GM19328 (cell line): Measurements from ENCODE around the gene BBS10.
"Not testable (repeated sequence)": the region's sequence is repeated elsewhere in the genome, so short reads cannot be mapped to it uniquely, and the experiment has no call there.

ENCODE experiments used
- ATAC-seq: cut with Tn5 transposase; IDR thresholded peaks from one replicate; pipeline ENCODE4 v1.9.1; 2021; ENCODE audit warnings: mild to moderate bottlenecking, moderate library complexity; ENCODE audit not compliant: unreplicated experiment

BBS10 gene

GRCh38 chr12:76348079-76348901 is at the start of gene BBS10:
BBS10 (minus strand) TSS chr12:76348415; CDS start chr12:76348358, 57 bp downstream.
- peak; percentile 97 for ATAC-seq

GRCh38 chr12:76391461-76391860 is 43.2 kb upstream of the BBS10 start:
- ATAC-seq, result no peak

GRCh38 chr12:76387614-76388013 is 39.4 kb upstream of the BBS10 start:
- ATAC-seq, result no peak

- ATAC-seq, result no peak
Measured at GRCh38 chr12:76384560-76384959, 36.3 kb upstream of the BBS10 start.

- no peak for ATAC-seq
Measured at GRCh38 chr12:76383988-76384387, 35.8 kb upstream of the BBS10 start.

- no peak for ATAC-seq
Measured at GRCh38 chr12:76379261-76379660, 31.0 kb upstream of the BBS10 start.

- ATAC-seq, result not testable (repeated sequence)
Measured at GRCh38 chr12:76376876-76377275, 28.7 kb upstream of the BBS10 start.

GRCh38 chr12:76375939-76376338 is 27.7 kb upstream of the BBS10 start:
- ATAC-seq, result no peak

GRCh38 chr12:76375470-76375869 is 27.3 kb upstream of the BBS10 start:
- ATAC-seq, result no peak

GRCh38 chr12:76374386-76375020 is 26.3 kb upstream of the BBS10 start:
- no peak for ATAC-seq

GRCh38 chr12:76368230-76368629 is 20.0 kb upstream of the BBS10 start:
- ATAC-seq, result no peak

GRCh38 chr12:76366163-76366562 is 17.9 kb upstream of the BBS10 start:
- no peak for ATAC-seq

- not testable (repeated sequence) for ATAC-seq
Measured at GRCh38 chr12:76364131-76364530, 15.9 kb upstream of the BBS10 start.

- ATAC-seq, result no peak
Measured at GRCh38 chr12:76360316-76360715, 12.1 kb upstream of the BBS10 start.

- no peak for ATAC-seq
Measured at GRCh38 chr12:76356071-76356470, 7.9 kb upstream of the BBS10 start.

- no peak for ATAC-seq
Measured at GRCh38 chr12:76346798-76347420, 1.3 kb downstream of the BBS10 start.

- ATAC-seq, result no peak
Measured at GRCh38 chr12:76346236-76346635, 2.0 kb downstream of the BBS10 start.

- no peak for ATAC-seq
Measured at GRCh38 chr12:76345569-76345968, 2.6 kb downstream of the BBS10 start.

GRCh38 chr12:76341436-76342030 is 6.7 kb downstream of the BBS10 start:
- no peak for ATAC-seq

GRCh38 chr12:76340680-76341435 is 7.4 kb downstream of the BBS10 start:
- no peak for ATAC-seq

GRCh38 chr12:76337583-76337982 is 10.6 kb downstream of the BBS10 start:
- no peak for ATAC-seq
